Epidermal melanocyte (primary cell): Measurements from ENCODE around the gene CD36.

Source experiments
- DNase-seq: peaks from one replicate; pipeline ENCODE4 v3.0.0; 2011; ENCODE audit warnings: low spot score; ENCODE audit not compliant: insufficient read length

The CD36 gene

GRCh38 chr7:80624763-80625162, 13.7 kb upstream of the CD36 start:
- DNase-seq: no peak

DNA sequence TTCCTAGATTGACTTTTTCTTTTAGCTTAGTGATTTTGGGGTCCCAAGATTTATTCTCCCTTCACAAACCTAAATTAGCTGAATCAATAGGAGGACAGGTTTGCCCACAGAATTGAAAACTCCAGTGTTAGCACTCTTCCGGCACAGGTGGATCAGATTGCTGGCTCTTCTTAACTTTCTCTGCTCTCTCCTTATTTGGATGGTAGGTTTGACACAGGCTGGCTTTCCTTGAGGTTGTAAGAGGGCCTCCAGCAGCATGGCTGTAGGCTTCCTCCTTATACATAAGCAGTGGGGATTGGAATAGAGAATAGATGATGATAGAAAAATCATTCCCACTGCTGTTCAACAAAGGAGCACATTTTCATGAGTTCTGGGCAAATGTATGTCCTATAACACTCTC, 9.4 kb upstream of the CD36 start:
- DNase-seq: no peak

GRCh38 chr7:80630608-80631405, 7.6 kb upstream of the CD36 start:
- no peak for DNase-seq

DNA sequence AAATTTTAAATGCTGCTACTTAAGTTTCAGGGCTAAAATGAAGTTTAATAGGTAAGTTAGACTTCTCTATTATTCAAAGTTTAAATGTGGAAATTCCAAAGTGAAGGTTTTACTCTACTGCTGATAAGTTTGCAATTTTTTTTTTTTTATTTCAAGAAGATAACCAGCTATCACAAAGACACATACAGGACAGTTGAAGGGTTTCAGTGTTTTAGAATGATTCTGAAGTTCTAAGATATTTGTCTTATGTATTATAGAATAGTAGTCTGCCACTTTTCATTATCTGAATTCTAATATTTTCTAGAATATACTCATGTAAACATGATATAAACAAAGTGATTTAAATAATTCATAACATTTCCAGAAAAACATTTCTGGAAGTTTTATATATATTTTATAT, 7.0 kb upstream of the CD36 start:
- DNase-seq: no peak

GRCh38 chr7:80632139-80632538, 6.3 kb upstream of the CD36 start:
- no peak for DNase-seq

GRCh38 chr7:80632819-80633218, 5.6 kb upstream of the CD36 start:
- no peak for DNase-seq

GRCh38 chr7:80634505-80634904, 3.9 kb upstream of the CD36 start:
- no peak for DNase-seq

GRCh38 chr7:80635533-80635932, 2.9 kb upstream of the CD36 start:
- DNase-seq: no peak

- no peak for DNase-seq
Observed at GRCh38 chr7:80635998-80636397, 2.4 kb upstream of the CD36 start.

- DNase-seq: no peak
Observed at GRCh38 chr7:80636709-80637108, 1.7 kb upstream of the CD36 start.

- no peak for DNase-seq
Observed at GRCh38 chr7:80637454-80637853, 988 bp upstream of the CD36 start.

GRCh38 chr7:80639011-80639410, 569 bp downstream of the CD36 start:
- DNase-seq: no peak

DNA sequence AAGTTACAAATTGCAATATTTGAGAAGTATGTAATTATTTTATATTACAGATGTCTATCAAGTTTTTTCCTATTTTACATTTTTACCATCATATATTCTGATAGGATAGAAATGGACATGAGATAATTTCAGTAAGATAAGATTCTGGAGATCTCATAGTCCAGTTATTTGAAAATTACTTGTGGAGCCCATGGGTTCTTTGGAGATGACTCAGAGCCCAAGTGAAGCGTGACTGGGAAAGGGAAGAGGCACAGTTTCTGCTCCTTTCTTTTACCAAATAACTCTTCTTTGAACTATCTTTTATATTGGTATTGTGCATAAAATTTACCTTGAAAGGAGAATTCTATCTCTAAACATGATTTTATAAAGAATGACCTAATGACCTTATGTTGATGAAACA, 2.4 kb downstream of the CD36 start:
- no peak for DNase-seq

DNA sequence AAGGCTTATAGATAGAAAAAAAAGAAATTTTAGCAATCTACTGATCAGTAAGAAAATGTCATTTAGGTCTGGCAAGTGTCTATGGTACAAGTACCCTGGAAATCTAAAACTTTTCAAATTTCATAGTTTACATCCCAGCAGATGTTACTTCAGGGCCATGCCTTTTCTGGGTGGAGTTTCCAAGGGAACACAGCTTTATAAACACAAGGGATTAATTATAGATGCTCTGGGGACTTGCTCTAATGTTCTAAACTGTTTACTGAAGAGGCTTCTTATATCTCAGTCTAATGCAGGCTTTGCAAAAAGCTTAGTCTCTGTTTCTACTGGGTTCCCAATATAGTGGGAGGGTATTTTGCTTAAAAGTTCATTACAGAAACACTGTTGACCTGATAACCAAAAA, 3.1 kb downstream of the CD36 start:
- DNase-seq: no peak

DNA sequence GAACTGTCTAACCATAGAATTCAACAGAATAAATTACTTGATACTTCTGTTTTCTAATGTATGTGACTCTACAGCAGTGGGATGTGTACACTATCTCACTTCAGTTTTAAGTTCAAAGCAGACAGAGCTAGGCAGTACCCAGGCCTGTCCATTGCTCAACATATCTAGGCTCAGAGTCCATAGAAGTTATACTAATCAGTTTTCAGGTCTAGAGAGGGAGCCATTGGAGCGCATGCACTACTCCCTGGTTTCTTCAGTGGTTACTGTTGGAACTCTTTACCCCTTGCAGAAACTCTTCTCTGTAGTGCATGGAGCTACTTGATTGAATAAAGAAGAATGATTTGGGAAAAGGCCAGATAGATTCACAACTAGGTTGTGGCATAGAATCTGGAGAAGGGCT, 4.4 kb downstream of the CD36 start:
- no peak for DNase-seq

DNA sequence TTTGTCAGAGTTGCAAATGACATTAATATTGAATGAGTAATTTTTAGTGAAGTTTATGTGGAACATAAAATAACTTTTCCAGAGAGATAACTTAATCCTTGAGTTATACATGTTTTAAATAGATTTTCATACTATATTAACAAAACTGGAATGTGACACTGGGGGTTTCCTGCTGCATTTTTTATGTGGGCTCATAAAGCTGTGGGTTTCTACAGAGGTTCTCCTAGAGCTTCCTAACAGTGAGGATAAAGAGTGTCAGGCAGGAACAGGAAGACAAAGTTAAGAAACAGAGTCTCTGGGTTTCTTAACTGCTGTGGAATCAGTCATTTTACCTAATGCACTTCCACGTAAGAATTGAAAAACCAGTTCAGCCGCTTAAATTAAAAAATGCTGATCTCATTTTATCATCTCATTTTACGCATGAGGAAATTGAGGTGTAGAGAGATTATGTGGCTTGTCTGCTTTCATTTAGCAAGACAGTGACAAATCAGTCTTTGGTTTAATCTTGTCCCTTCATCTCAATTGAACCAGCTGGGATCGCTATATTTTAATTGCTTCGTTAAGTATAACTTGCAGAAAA, 5.0 kb downstream of the CD36 start:
- no peak for DNase-seq

DNA sequence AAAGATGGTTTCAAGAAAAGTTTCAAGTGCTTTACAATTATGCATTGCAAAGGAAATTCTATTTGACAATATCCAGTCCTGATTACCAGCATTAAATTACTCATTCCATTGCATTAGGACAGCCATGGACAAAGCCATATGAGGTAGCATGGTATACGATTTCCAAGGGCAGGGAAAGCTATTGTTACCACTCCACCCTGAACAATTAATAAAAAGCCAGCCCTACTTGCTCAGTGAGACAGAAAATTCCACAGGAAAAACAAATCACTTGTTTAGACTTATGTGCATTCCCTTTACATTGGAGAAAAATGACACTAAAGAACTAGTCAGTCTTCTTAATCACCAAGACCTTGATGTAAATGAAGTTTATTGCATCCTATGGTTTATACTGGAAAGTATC, 5.6 kb downstream of the CD36 start:
- no peak for DNase-seq

DNA sequence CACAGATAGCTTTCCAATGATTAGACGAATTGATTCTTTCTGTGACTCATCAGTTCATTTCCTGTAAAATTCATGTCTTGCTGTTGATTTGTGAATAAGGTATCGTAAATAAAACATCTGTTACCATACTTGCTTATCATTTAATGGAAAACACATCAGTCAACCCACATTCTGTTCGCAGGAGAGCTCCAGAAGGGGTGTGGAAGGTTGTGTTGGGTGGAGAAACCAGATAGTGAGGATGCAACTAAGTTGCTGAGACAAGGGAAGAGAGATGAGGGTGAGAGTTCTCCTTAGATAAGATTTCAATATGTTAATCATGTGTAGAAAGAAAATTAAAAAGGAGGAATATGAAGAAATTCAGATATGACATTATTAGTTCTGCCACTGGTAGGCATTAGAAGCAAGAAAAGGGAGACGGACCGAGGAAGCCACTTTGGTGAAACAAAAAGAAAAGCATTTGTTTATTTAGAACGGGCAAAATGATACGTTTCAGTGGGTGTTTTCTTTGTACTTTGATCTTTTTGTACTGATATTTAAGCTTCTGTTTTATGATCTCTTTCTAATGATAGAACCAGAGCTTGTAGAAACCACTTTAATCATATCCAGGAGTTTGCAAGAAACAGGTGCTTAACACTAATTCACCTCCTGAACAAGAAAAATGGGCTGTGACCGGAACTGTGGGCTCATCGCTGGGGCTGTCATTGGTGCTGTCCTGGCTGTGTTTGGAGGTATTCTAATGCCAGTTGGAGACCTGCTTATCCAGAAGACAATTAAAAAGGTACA, 7.8 kb downstream of the CD36 start:
- no peak for DNase-seq

GRCh38 chr7:80647436-80647835, 9.0 kb downstream of the CD36 start:
- DNase-seq: no peak

- no peak for DNase-seq
Observed at GRCh38 chr7:80648031-80648600, 9.7 kb downstream of the CD36 start.

GRCh38 chr7:80649011-80649410, 10.6 kb downstream of the CD36 start:
- no peak for DNase-seq

DNA sequence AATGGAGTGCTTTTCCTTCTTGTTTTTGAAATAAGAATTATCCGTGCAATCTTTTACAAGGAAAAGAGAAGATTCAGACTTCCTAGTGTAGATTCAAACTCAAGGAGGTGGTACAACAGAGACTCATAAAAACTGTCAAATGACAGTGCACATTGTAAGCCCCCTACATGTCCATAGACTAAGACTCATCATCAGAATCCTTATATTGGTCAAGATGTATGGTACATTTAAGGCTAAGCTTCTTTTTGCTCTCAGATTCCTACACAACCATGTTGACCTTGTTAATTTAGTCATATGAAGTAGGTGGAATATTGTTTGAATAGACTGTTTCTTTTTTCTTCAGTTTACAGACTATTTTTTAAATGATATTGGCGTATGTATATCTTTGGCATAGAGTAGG, 11.6 kb downstream of the CD36 start:
- no peak for DNase-seq
